NCI-H128 (cell line): ENCODE measurements around the gene NAPA.

ENCODE experiments used
- DNase-seq: peaks from one replicate; lab custom pipeline; 2025; ENCODE audit not compliant: unreplicated experiment; lab: John Stamatoyannopoulos, UW

The NAPA gene

GRCh38 chr19:47464675-47465419, 50.0 kb downstream of the NAPA start:
- DNase-seq, result no peak

- no peak for DNase-seq
Observed at GRCh38 chr19:47461876-47462275, 53.0 kb downstream of the NAPA start.

GRCh38 chr19:47459477-47459876, 55.4 kb downstream of the NAPA start:
- DNase-seq, result no peak

- DNase-seq, result no peak
Observed at GRCh38 chr19:47458672-47459071, 56.2 kb downstream of the NAPA start.

GRCh38 chr19:47456721-47457474, 58.0 kb downstream of the NAPA start:
- no peak for DNase-seq

- DNase-seq, result no peak
Observed at GRCh38 chr19:47450478-47450877, 64.4 kb downstream of the NAPA start.

GRCh38 chr19:47448360-47448727, 66.5 kb downstream of the NAPA start:
- no peak for DNase-seq

- no peak for DNase-seq
Observed at GRCh38 chr19:47447470-47448359, 67.1 kb downstream of the NAPA start.

- DNase-seq, result no peak
Observed at GRCh38 chr19:47446534-47447469, 68.1 kb downstream of the NAPA start.

- DNase-seq, result no peak
Observed at GRCh38 chr19:47445937-47446402, 68.9 kb downstream of the NAPA start.

GRCh38 chr19:47445527-47445926, 69.3 kb downstream of the NAPA start:
- DNase-seq, result no peak

GRCh38 chr19:47444388-47444821, 70.5 kb downstream of the NAPA start:
- DNase-seq, result no peak

- no peak for DNase-seq
Observed at GRCh38 chr19:47443331-47443730, 71.5 kb downstream of the NAPA start.

- DNase-seq, result no peak
Observed at GRCh38 chr19:47438793-47439220, 76.1 kb downstream of the NAPA start.
